ENCODE data around the gene ZNF575.
A peak's percentile ranks its signal among the peaks of the same experiment; 100 is the strongest.
"Not testable (repeated sequence)": the region's sequence is repeated elsewhere in the genome, so short reads cannot be mapped to it uniquely, and the experiment has no call there.

Gene ZNF575

DNA sequence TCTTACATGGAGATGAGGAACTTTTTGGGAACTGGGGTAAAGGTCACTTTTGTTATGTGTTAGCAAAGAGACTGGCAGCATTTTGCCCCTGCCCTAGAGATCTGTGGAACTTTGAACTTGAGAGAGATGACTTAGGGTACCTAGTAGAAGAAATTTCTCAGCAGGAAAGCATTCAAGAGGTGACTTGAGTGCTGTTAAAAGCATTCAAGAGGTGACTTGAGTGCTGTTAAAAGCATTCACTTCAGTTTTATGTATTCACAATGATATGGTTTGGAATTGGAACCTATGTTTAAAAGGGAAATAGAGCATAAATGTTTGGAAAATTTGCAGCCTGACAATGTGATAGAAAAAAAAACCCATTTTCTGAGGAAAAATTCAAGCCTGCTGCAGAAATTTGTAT lies 20.6 kb upstream of the ZNF575 start:
- DNase-seq, result not testable (repeated sequence)

DNA sequence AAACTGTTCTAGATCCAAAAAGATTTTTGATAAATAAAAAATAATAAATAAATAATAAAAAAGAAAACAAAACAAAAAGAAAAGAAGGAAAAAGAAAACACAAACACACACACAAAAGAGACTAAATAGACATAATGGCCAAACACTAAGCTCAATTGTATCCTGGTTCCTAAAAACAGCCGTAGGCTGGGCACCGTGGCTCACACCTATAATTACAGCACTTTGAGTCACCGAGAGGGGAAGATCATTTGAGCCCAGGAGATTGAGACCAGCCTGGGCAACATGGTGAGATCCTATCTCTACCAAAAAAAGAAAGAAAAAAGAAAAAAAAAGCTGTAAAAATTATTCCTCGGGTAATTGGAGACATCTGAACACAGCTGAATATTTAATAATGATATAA lies 14.9 kb upstream of the ZNF575 start:
- no peak for DNase-seq

- peak; percentile 75 to 83 for DNase-seq
These were observed 13.4 kb upstream of the ZNF575 start for GRCh38 chr19:43519436-43520088.

GRCh38 chr19:43522929-43523328 lies 10.1 kb upstream of the ZNF575 start:
- DNase-seq, result no peak

DNA sequence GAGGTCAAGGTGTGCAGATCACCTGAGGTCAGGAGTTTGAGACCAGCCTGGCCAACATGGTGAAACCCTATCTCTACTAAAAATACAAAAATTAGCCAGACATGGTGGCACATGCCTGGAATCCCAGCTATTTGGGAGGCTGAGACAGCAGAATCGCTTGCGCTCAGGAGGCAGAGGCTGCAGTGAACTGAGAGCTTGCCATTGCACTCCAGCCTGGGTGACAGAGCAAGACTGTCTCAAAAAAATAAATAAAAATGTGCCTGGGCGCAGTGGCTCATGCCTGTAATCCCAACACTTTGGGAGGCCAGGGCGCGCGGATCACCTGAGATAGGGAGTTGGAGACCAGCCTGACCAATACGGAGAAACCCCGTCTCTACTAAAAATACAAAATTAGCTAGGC lies 9.3 kb upstream of the ZNF575 start:
- not testable (repeated sequence) for DNase-seq

DNA sequence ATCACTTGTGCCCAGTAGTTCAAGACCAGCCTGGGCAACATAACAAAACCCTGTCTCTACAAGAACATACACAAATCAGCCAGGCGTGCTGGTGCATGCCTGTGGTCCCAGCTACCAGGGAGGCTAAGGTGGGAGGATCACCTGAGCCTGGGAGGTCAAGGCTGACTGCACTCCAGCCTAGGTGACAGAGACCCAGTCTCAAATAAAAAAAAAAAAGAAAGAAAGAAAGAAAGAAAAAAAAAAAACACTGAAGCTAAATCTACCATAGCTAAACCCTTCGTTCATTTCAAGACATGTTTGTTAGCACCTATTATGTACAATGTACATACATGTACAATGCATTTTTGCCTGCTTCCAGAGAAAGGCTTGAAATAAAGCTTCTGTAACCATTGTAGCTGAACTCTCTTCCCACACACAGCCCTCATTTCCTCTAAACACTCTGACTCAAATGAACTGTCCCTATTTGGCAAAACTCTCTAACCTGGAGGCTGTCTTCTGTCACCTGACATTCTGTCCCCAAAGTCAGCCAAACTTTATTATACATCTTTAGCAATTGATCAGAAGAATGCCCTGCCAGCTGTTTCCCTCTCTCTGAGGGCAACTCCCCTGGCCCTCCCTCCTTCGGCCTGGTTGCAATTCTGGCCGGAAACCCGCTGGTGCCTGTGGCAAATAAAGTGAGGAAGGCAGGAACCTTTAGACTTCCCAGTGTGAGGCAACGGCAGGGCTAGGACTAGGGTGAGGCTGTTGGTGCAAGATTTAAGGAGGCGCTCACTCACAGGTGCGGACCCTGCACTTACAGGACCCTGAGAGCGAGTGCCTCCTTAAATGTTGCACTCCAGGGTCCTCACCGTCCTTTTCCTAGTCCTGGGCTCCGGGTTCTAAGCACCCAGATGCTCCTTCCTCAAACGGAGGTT lies 7.8 kb upstream of the ZNF575 start:
- peak; percentile 45 to 76 for DNase-seq

- peak; percentile 11 to 24 for DNase-seq
These were observed 6.9 kb upstream of the ZNF575 start for GRCh38 chr19:43525836-43526771.

DNA sequence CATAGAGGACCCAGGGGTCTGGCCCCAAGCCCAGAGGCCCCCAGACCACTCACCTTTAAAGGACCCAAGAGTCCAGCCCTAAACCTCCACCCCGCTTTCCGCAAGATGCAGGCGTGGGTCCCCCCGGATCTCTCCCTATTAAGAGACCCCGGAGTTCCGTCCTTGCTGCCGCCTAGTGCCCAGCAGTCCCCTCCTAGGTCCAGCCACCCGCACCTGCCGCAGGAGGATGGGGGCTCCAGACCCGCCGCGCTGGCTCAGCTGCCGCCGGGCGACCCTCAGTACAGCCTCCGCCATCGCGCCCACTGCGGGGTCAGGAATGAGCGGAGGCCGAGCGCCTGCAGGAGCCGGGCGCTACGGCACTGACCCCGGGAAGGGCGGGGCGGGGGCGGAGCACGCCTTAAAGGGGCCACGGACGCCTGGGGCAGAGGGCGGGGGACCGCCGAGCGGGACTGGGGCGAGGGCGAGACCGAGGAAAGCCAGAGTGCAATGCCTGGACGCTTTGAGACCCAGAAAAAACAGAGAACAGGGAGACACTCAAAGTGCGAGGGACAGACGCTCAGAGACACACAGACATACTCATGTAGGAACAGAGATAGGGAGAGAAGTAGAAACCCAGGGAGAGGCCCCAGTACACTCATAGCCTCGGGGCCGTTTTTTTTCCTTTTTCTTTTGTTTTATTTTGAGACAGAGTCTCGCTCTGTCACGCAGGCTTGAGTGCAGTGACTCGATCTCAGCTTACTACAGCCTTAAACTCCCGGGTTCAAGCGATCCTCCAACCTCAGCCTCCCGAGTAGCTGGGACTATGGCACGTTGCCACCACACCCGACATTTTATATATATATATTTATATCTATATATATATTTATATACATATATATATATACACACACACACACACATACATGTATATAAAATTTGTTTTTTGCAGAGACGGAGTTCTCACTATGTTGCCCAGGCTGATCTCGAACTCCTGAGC lies 5.8 kb upstream of the ZNF575 start, which contains the start of gene ETHE1:
Gene ETHE1 (minus strand): TSS at position 318 of the 976 bp plus-strand sequence. CDS start 24 bp downstream, at position 294.
- peak; percentile 55 to 74 for DNase-seq

GRCh38 chr19:43527860-43528622 lies 4.9 kb upstream of the ZNF575 start:
- DNase-seq, result no peak

DNA sequence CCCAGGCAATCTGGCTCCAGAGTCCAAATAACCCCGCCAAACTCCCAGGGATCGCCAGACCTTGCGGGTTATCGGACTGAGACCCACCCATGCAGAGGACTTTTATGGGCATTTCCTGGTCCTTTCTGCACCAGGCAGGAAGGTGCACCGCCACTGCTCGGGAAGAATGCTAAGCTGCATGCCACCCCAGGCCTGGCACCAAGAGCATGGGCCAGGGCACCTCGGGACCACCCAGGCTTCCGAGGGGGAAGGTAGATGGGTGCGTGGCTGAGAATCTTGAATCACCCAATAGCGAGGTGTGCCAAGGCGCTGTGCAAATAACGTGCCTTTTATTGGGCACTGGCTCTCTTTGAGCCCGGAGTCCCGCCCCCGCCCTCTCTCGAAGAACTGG lies 422 bp upstream of the ZNF575 start:
- DNase-seq, result no peak

- peak; percentile 98 for DNase-seq
These were observed 737 bp downstream of the ZNF575 start for GRCh38 chr19:43533546-43534304.

- DNase-seq, result no peak
These were observed 1.4 kb downstream of the ZNF575 start for GRCh38 chr19:43534305-43534815.

- DNase-seq, result peak; percentile 21 to 41
These were observed 2.1 kb downstream of the ZNF575 start for GRCh38 chr19:43534816-43535761.

- no peak for DNase-seq
These were observed 5.9 kb downstream of the ZNF575 start for GRCh38 chr19:43538922-43539321.

- DNase-seq, result no peak
These were observed 7.4 kb downstream of the ZNF575 start for GRCh38 chr19:43540381-43540780.

DNA sequence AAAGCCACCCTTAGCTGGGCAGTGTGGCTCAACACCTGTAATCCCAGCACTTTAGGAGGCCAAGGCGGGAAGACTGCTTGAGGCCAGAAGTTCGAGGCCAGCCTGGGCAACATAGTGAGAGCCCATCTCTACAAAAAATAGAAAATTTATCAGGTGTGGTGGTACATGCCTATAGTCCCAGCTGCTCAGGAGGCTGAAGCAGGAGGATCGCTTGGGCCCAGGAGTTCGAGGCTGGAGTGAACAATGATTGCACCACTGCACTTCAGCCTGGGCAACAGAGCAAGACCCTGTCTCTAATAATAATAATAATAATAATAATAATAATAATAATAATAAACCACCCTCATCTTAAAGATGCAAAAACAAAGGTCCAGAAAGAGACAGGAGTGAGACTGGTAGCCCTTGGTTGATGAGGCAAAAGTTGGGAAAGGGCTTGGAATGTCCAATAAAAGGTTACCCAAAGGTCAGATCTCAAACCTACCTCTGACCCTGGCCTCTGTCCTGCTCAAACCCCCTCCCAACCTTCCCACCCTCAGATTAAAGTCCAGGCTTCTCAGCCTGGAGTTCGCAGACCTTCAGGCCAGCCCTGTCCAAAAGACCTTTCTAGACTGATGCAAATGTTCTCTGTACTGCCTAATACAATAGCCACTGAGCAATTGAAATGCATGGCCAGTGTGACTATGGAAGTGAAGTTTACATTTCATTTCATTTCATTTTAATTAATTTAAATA lies 9.1 kb downstream of the ZNF575 start:
- no peak for DNase-seq

- DNase-seq, result no peak
These were observed 11.1 kb downstream of the ZNF575 start for GRCh38 chr19:43544077-43544476.

DNA sequence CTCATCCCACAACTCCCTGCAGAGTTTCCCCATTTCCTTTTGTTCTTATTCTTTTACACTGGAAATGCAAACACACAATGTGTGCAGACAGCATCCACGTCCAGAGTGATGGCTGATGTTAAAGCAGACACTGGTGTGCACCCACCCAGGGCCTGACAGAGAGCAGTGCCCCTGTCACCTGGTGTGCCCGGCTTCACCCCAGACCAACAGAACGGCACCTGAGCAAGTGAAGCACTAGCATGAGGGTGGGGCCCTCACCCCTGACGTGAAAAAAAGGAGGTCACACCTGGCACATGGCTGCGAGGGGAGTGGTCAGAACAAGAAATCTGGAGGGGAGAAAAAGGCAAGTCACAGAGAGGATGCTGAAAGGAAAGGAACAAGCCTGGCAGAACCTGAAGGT lies 12.3 kb downstream of the ZNF575 start:
- DNase-seq, result no peak

Data from CD4-positive, alpha-beta T cell treated with Interferon alpha-2 for 1 hour (primary cell).